CD4-positive, alpha-beta T cell (primary cell): ENCODE measurements around the gene LTA. TPM values are rescaled to one million over a fixed set of nuclear protein-coding genes. Genes with fewer than 3 reads are reported as not detected.

Experiments
- ATAC-seq: fragments of 200-7000 bp; cut with Tn5 transposase; one replicate; pipeline ENCODE4 v1.10.0; 2022; ENCODE audit warnings: mild to moderate bottlenecking; ENCODE audit not compliant: poor library complexity
- CTCF ChIA-PET: fragments of 350-600 bp; sonication (Branson Sonifier 250); formaldehyde crosslinking; loops from one replicate; lab custom pipeline; 2021; ENCODE audit warnings: antibody characterized with exemption, inconsistent platforms; lab: Charles Lee
- POLR2A ChIA-PET: fragments of 350-600 bp; sonication (Branson Sonifier 250); formaldehyde crosslinking; loops from one replicate; lab custom pipeline; 2021; ENCODE audit warnings: antibody characterized with exemption, inconsistent platforms; lab: Charles Lee
- DNase-seq, 14 experiments: peaks; one replicate each; pipeline ENCODE4 v3.0.0-alpha.2; 2013 to 2020; ENCODE audit warnings: mixed read lengths in 2 of 14
- H3K27ac ChIP-seq, 2 donors: one replicate each; pipeline versions ENCODE4 v1.5.1 to v1.7.0; 2013; ENCODE audit warnings: low read length in 2 of 2, low read depth in 1 of 2, mild to moderate bottlenecking in 1 of 2
- H3K27me3 ChIP-seq, 2 experiments: 1 replicate in 1 of 2; 2 replicates in 1 of 2; pipeline versions ENCODE4 v1.6.1 to v1.7.0; 2013; ENCODE audit warnings: low read length in 2 of 2, control low read depth in 1 of 2, mild to moderate bottlenecking in 1 of 2, moderate library complexity in 1 of 2; ENCODE audit not compliant: insufficient read depth in 2 of 2, control insufficient read depth in 1 of 2
- H3K36me3 ChIP-seq: one replicate; pipeline ENCODE4 v1.6.1; 2013; ENCODE audit warnings: low read length, control low read depth; ENCODE audit not compliant: insufficient read depth
- H3K4me1 ChIP-seq: one replicate; pipeline ENCODE4 v1.6.1; 2013; ENCODE audit warnings: low read length, control low read depth; ENCODE audit not compliant: insufficient read depth
- H3K4me3 ChIP-seq: one replicate; pipeline ENCODE4 v1.5.1; 2013; ENCODE audit warnings: mild to moderate bottlenecking, low read length, moderate library complexity
- H3K9me3 ChIP-seq, 2 experiments: 1 replicate in 1 of 2; 2 replicates in 1 of 2; pipeline versions ENCODE4 v1.6.1 to v1.7.0; 2013; ENCODE audit warnings: low read length in 2 of 2, mild to moderate bottlenecking in 2 of 2, control low read depth in 1 of 2, moderate library complexity in 1 of 2; ENCODE audit not compliant: control insufficient read depth in 1 of 2, insufficient read depth in 1 of 2
- H3K27ac Mint-ChIP-seq: one replicate; pipeline ENCODE4 v1.8.0; 2020; ENCODE audit warnings: mixed read lengths
- H3K27me3 Mint-ChIP-seq: one replicate; pipeline ENCODE4 v1.8.0; 2021; ENCODE audit warnings: mixed read lengths
- H3K36me3 Mint-ChIP-seq: one replicate; pipeline ENCODE4 v1.8.0; 2021; ENCODE audit warnings: low read depth, mixed read lengths
- H3K4me1 Mint-ChIP-seq: one replicate; pipeline ENCODE4 v1.8.0; 2021; ENCODE audit warnings: low read depth, mixed read lengths
- H3K4me3 Mint-ChIP-seq: one replicate; pipeline ENCODE4 v1.8.0; 2020; ENCODE audit warnings: mild to moderate bottlenecking, mixed read lengths
- H3K9me3 Mint-ChIP-seq: one replicate; pipeline ENCODE4 v1.8.0; 2020; ENCODE audit warnings: mixed read lengths
- intact Hi-C, 2 experiments: fragments of 100-400 bp; cut with DNase I in 1 of 2; cut with micrococcal nuclease in 1 of 2; formaldehyde crosslinking; loops; one replicate each; pipeline versions ENCODE4 v1.15.1 to v1.9.0; 2023 to 2025; cut with DNase I, micrococcal nuclease
- total RNA-seq, 174 experiments: library from RNA in 2 of 174; stranded (reverse) in 2 of 174; gene quantifications; one replicate each; pipeline ENCODE4 v1.2.3 and lab custom pipeline; 2021 to 2026
- TF ChIP-seq, protein P1 (sequence below): fragments of 200-600 bp; IDR thresholded peaks from one replicate; pipeline ENCODE4 v1.8.0; 2022; ENCODE audit warnings: antibody characterized with exemption, mild to moderate bottlenecking

LTA gene
- total RNA-seq, 2 experiments from 2014 or later, result 15.4 to 16.7 TPM

DNA sequence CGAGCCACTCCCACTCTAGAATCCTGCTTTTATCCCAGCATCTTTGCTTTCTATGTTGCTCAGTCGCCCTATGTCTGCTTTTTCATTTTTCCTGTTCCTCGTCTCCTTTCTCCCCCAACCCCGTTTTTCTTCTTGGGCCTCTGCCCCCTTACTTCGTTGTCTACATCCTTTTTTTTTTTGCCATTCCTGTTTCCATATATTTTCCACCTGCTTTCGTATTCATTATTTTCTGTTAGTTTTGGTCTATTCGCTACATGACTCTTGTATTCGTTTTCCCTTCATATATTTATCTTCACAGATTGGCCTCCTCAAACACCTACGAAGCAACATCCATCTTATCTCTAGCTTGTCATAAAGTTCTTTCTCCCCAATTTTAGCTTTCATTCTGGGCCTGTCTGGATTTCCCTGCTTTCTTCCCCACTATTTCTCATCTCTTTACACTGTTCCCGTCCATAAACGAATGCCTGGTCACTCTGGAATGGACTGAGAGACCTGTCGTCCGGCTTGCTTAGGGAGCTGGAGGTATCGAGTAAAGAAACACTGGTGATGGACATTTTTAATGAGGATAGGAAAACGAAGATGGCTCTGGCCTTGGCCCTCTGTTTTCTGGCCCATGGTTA, 49.3 kb downstream of the LTA start:
- peaks cover 53% of the 10 kb centered on the region for H3K36me3 Mint-ChIP-seq
- no peaks in the 10 kb centered on the region for H3K27me3 Mint-ChIP-seq
- H3K4me1 ChIP-seq, result peaks cover 32% of the 10 kb centered on the region
- H3K27me3 ChIP-seq, result no peaks in the 10 kb centered on the region
- TF ChIP-seq, protein P1, sequence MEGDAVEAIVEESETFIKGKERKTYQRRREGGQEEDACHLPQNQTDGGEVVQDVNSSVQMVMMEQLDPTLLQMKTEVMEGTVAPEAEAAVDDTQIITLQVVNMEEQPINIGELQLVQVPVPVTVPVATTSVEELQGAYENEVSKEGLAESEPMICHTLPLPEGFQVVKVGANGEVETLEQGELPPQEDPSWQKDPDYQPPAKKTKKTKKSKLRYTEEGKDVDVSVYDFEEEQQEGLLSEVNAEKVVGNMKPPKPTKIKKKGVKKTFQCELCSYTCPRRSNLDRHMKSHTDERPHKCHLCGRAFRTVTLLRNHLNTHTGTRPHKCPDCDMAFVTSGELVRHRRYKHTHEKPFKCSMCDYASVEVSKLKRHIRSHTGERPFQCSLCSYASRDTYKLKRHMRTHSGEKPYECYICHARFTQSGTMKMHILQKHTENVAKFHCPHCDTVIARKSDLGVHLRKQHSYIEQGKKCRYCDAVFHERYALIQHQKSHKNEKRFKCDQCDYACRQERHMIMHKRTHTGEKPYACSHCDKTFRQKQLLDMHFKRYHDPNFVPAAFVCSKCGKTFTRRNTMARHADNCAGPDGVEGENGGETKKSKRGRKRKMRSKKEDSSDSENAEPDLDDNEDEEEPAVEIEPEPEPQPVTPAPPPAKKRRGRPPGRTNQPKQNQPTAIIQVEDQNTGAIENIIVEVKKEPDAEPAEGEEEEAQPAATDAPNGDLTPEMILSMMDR, result no peak
- H3K9me3 Mint-ChIP-seq, result no peaks in the 10 kb centered on the region
- peak overlapping the region; percentile 92 for H3K27ac Mint-ChIP-seq
- intact Hi-C loops, result loop anchor here (2.0 kb wide), 3 partner anchors 39 to 75 kb away; partner anchors contain the start of genes ATP6V1G2 (in 1 of the 2), C6orf47 (in 1 of the 2), GPANK1 (in 1 of the 2) and NFKBIL1 (in 1 of the 2)
- DNase-seq (no peak), ATAC-seq (no peak)
- H3K4me1 Mint-ChIP-seq, result peaks cover 37% of the 10 kb centered on the region
- no peaks in the 10 kb centered on the region for H3K9me3 ChIP-seq
- H3K4me3 Mint-ChIP-seq, result peak overlapping the region; percentile 93
- peak overlapping the region; percentile 89 to 97 for H3K27ac ChIP-seq
- H3K4me3 ChIP-seq, result peak overlapping the region; percentile 74
- ChIA-PET CTCF (interaction anchor here (1.4 kb wide), 1 partner anchor 30 kb away, joined by 8 read pairs; the partner anchor contains the start of gene BAG6), POLR2A (interaction anchor here (0.6 to 4.9 kb wide), 10 partner anchors 23 to 1058 kb away, joined by 3 to 46 read pairs (median 4); partner anchors contain the start of genes BAG6, C6orf47, DDX39B and GPANK1)
- peaks cover 40% of the 10 kb centered on the region for H3K36me3 ChIP-seq

DNA sequence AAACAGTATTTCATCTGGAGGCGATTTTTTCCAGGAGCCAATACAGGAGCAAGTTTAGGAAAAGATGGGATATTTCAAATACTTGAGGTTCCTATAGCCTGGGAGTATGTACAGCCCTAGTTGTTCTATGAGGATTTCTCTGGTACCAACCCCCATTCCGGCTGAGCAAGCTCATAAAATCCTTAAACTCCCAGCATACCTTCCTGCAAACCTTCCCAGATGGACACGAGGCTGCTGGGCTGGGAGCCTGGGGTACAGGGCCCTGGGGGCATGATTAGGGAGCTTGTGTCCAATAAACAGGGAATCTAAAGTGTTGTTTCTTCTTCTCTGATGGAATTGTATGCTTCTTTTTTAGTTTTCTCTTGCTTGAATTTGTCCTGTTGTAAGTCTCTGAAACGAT, 49.9 kb downstream of the LTA start:
- Mint-ChIP-seq H3K36me3 (peaks cover 59% of the 10 kb centered on the region), H3K4me3 (peak overlapping the region; percentile 93), H3K9me3 (no peaks in the 10 kb centered on the region), H3K27ac (peak overlapping the region; percentile 92), H3K27me3 (no peaks in the 10 kb centered on the region), H3K4me1 (peaks cover 32% of the 10 kb centered on the region)
- peak overlapping the region in 1 of 2 donors; percentile 89 for H3K27ac ChIP-seq
- CTCF ChIA-PET, result interaction anchor here (1.3 to 1.4 kb wide), 3 partner anchors 14 to 148 kb away, joined by 3 to 8 read pairs (median 4); partner anchors contain the start of gene BAG6
- no peak for ATAC-seq
- intact Hi-C loops, result loop anchor here (2.0 kb wide), 3 partner anchors 39 to 75 kb away; partner anchors contain the start of genes ATP6V1G2 (in 1 of the 2), C6orf47 (in 1 of the 2), GPANK1 (in 1 of the 2) and NFKBIL1 (in 1 of the 2)
- POLR2A ChIA-PET, result interaction anchor here (1.0 to 4.9 kb wide), 9 partner anchors 24 to 276 kb away, joined by 3 to 46 read pairs (median 4); partner anchors contain the start of genes BAG6, C6orf47, DDX39B and GPANK1
- no peak for DNase-seq
- H3K27me3 ChIP-seq, result no peaks in the 10 kb centered on the region
- H3K4me3 ChIP-seq, result no peak overlapping the region
- TF ChIP-seq, protein P1, result no peak
- H3K36me3 ChIP-seq, result peaks cover 46% of the 10 kb centered on the region
- H3K4me1 ChIP-seq, result peaks cover 27% of the 10 kb centered on the region
- no peaks in the 10 kb centered on the region for H3K9me3 ChIP-seq

DNA sequence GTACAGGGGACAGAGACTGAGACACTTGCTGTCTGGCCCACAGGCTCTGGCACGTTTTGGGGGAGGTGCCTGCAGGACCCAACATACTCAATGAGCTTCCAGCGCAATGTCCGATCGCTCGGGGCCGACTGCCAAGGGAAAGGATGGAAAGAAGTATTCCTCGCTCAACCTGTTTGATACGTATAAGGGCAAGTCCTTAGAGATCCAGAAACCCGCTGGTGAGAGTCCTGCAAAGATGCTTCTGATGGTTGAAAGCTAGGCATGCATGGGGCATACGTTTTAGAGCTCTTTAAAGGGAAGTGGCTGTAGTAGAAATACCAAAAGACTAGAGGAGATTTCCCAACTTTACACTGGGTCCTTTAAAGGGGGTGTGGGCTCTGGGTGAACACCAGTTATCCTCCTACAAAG, 50.6 kb downstream of the LTA start:
- H3K36me3 Mint-ChIP-seq, result peaks cover 66% of the 10 kb centered on the region
- TF ChIP-seq, protein P1, result no peak
- peak overlapping the region in 1 of 2 donors; percentile 89 for H3K27ac ChIP-seq
- ChIA-PET POLR2A (interaction anchor here (1.0 to 4.9 kb wide), 7 partner anchors 24 to 128 kb away, joined by 3 to 46 read pairs (median 6); partner anchors contain the start of genes BAG6, C6orf47, DDX39B and GPANK1), CTCF (interaction anchor here (1.3 to 1.4 kb wide), 3 partner anchors 13 to 147 kb away, joined by 3 to 8 read pairs (median 4); partner anchors contain the start of gene BAG6)
- intact Hi-C loops, result no loop called here
- H3K4me1 ChIP-seq, result peaks cover 27% of the 10 kb centered on the region
- H3K36me3 ChIP-seq, result peaks cover 53% of the 10 kb centered on the region
- no peaks in the 10 kb centered on the region for H3K9me3 ChIP-seq
- DNase-seq (no peak), ATAC-seq (no peak)
- H3K27me3 ChIP-seq, result no peaks in the 10 kb centered on the region
- peak overlapping the region; percentile 92 for H3K27ac Mint-ChIP-seq
- no peaks in the 10 kb centered on the region for H3K9me3 Mint-ChIP-seq
- peak overlapping the region; percentile 93 for H3K4me3 Mint-ChIP-seq
- H3K27me3 Mint-ChIP-seq, result no peaks in the 10 kb centered on the region
- peaks cover 29% of the 10 kb centered on the region for H3K4me1 Mint-ChIP-seq
- H3K4me3 ChIP-seq, result no peak overlapping the region

Other genes starting within 250 kb of the LTA start
- 1,000 to 10,000 TPM; 6,758 to 7,013 TPM for gene HLA-B, start 215.1 kb upstream of the LTA start, total RNA-seq
- 10 to 100 TPM; 10.6 to 14.0 TPM for gene MICA, start 168.7 kb upstream of the LTA start, total RNA-seq
- gene MICB, start 74.1 kb upstream of the LTA start, total RNA-seq, result 10 to 100 TPM; 14.3 to 14.7 TPM
- gene MCCD1, start 43.3 kb upstream of the LTA start, total RNA-seq, result not detected
- gene DDX39B, start 30.3 kb upstream of the LTA start, total RNA-seq, result 100 to 1,000 TPM; 483 to 498 TPM
- gene ATP6V1G2, start 25.7 kb upstream of the LTA start, total RNA-seq, result 1 to 10 TPM; 2.6 to 3.3 TPM
- gene NFKBIL1, start 24.7 kb upstream of the LTA start, total RNA-seq, result 1 to 10 TPM; 7.6 to 9.3 TPM
- gene TNF, start 3.3 kb downstream of the LTA start, total RNA-seq, result 10 to 100 TPM; 33.1 to 34.2 TPM
- 100 to 1,000 TPM; 239 to 244 TPM for gene LTB, start 10.1 kb downstream of the LTA start, total RNA-seq
- gene LST1, start 14.0 kb downstream of the LTA start, total RNA-seq, result 10 to 100 TPM in 1 of 2 experiments, 1 to 10 TPM in 1; 8.9 to 10.3 TPM
- 1 to 10 TPM; 2.3 to 2.6 TPM for gene NCR3, start 20.7 kb downstream of the LTA start, total RNA-seq
- 10 to 100 TPM; 31.8 to 35.5 TPM for gene AIF1, start 42.9 kb downstream of the LTA start, total RNA-seq
- gene PRRC2A, start 48.4 kb downstream of the LTA start, total RNA-seq, result 100 to 1,000 TPM; 206 to 215 TPM
- gene BAG6, start 80.4 kb downstream of the LTA start, total RNA-seq, result 100 to 1,000 TPM; 211 TPM
- gene APOM, start 83.6 kb downstream of the LTA start, total RNA-seq, result 1 to 10 TPM; 4.2 to 4.6 TPM
- 10 to 100 TPM in 1 of 2 experiments, 1 to 10 TPM in 1; 9.6 to 10.5 TPM for gene C6orf47, start 88.5 kb downstream of the LTA start, total RNA-seq
- 10 to 100 TPM in 1 of 2 experiments, 1 to 10 TPM in 1; 9.8 to 11.0 TPM for gene GPANK1, start 92.7 kb downstream of the LTA start, total RNA-seq
- gene CSNK2B, start 93.8 kb downstream of the LTA start, total RNA-seq, result 10 to 100 TPM; 88.0 to 92.6 TPM
- 10 to 100 TPM; 27.0 to 28.0 TPM for gene LY6G5B, start 97.7 kb downstream of the LTA start, total RNA-seq
- under 1 TPM; 0.49 to 0.67 TPM for gene LY6G5C, start 108.8 kb downstream of the LTA start, total RNA-seq
- 10 to 100 TPM; 52.3 to 59.3 TPM for gene ABHD16A, start 131.0 kb downstream of the LTA start, total RNA-seq
- not detected for gene LY6G6F, start 134.6 kb downstream of the LTA start, total RNA-seq
- gene LY6G6D, start 143.1 kb downstream of the LTA start, total RNA-seq, result not detected
- not detected for gene LY6G6C, start 149.5 kb downstream of the LTA start, total RNA-seq
- gene MPIG6B, start 151.1 kb downstream of the LTA start, total RNA-seq, result under 1 TPM; 0.11 to 0.17 TPM
- gene DDAH2, start 157.0 kb downstream of the LTA start, total RNA-seq, result 1 to 10 TPM; 3.0 to 3.3 TPM
- 10 to 100 TPM; 61.2 to 61.5 TPM for gene CLIC1, start 164.2 kb downstream of the LTA start, total RNA-seq
- 10 to 100 TPM; 13.6 to 13.7 TPM for gene MSH5, start 167.7 kb downstream of the LTA start, total RNA-seq
- gene SAPCD1, start 190.4 kb downstream of the LTA start, total RNA-seq, result 1 to 10 TPM; 2.7 to 2.8 TPM
- gene VWA7, start 205.0 kb downstream of the LTA start, total RNA-seq, result 1 to 10 TPM; 1.7 TPM
- gene VARS1, start 223.5 kb downstream of the LTA start, total RNA-seq, result 10 to 100 TPM; 43.9 to 44.2 TPM
- gene LSM2, start 234.7 kb downstream of the LTA start, total RNA-seq, result 10 to 100 TPM; 12.6 to 13.7 TPM
- 1 to 10 TPM; 1.7 to 1.8 TPM for gene HSPA1L, start 243.0 kb downstream of the LTA start, total RNA-seq
- gene HSPA1A, start 243.3 kb downstream of the LTA start, total RNA-seq, result 1 to 10 TPM; 8.1 to 9.8 TPM